SK-N-SH (cell line): Measurements from ENCODE around the gene CMTM2. TPM values are rescaled to one million over a fixed set of nuclear protein-coding genes. Genes with fewer than 3 reads are reported as not detected.

ENCODE experiments used
- CTCF ChIA-PET: fragments of 300-600, 350-600 bp; formaldehyde crosslinking; extraction: SDS; loops from one replicate; lab custom pipeline; 2021; lab: Yijun Ruan, JAX
- POLR2A ChIA-PET: fragments of 350-600 bp; sonication (Branson Sonifier 250); formaldehyde crosslinking; extraction: SDS; loops from one replicate; lab custom pipeline; 2020; ENCODE audit warnings: antibody characterized with exemption, inconsistent platforms; lab: Yijun Ruan, JAX
- DNase-seq: peaks from one replicate; pipeline ENCODE4 v3.0.0; 2012
- H2AFZ ChIP-seq: fragments of 200-600 bp; sonication (generic); 2 replicates; pipeline ENCODE4 v1.8.1; 2016; ENCODE audit warnings: antibody characterized with exemption, mild to moderate bottlenecking, low read depth
- H3F3A ChIP-seq: fragments of 200-600 bp; sonication (generic); replicated peaks from 2 replicates; pipeline ENCODE3; 2016; ENCODE audit warnings: antibody characterized with exemption, mild to moderate bottlenecking; ENCODE audit not compliant: insufficient read depth
- H3K27ac ChIP-seq, 2 experiments: fragments of 200-500 bp in 1 of 2; fragments of 200-600 bp in 1 of 2; sonication (Bioruptor generic) in 1 of 2; sonication (generic), shearing (Covaris generic) in 1 of 2; 2 replicates each; pipeline versions ENCODE4 v1.5.1 to v1.6.1; 2014 to 2016; ENCODE audit warnings: low read depth in 2 of 2, inconsistent platforms in 1 of 2, low read length in 1 of 2, mild to moderate bottlenecking in 1 of 2, mixed read lengths in 1 of 2
- H3K27me3 ChIP-seq: fragments of 200-600 bp; sonication (generic), shearing (Covaris generic); 2 replicates; pipeline ENCODE4 v1.6.1; 2016; ENCODE audit warnings: mixed run types; ENCODE audit not compliant: insufficient read depth
- H3K36me3 ChIP-seq, 2 experiments: fragments of 200-500 bp in 1 of 2; fragments of 200-600 bp in 1 of 2; sonication (Bioruptor generic) in 1 of 2; sonication (generic) in 1 of 2; replicated peaks in 1 of 2; 2 replicates each; pipeline versions ENCODE3 to v1.5.1; 2014 to 2016; ENCODE audit warnings: low read length in 1 of 2, mild to moderate bottlenecking in 1 of 2; ENCODE audit not compliant: insufficient read depth in 2 of 2, control insufficient read depth in 1 of 2
- H3K4me1 ChIP-seq, 2 experiments: fragments of 200-500 bp in 1 of 2; fragments of 200-600 bp in 1 of 2; sonication (Bioruptor generic) in 1 of 2; sonication (generic), shearing (Covaris generic) in 1 of 2; 2 replicates each; pipeline versions ENCODE4 v1.5.1 to v1.6.1; 2014 to 2016; ENCODE audit warnings: low read depth in 1 of 2, low read length in 1 of 2, mixed run types in 1 of 2; ENCODE audit not compliant: insufficient read depth in 2 of 2, control insufficient read depth in 1 of 2
- H3K4me2 ChIP-seq: fragments of 200-600 bp; sonication (generic), shearing (Covaris generic); 2 replicates; pipeline ENCODE4 v1.6.1; 2017; ENCODE audit warnings: mixed run types
- H3K4me3 ChIP-seq, 2 experiments: fragments of 200-500 bp in 1 of 2; fragments of 200-600 bp in 1 of 2; sonication (Bioruptor generic) in 1 of 2; sonication (generic), shearing (Covaris generic) in 1 of 2; 2 replicates each; pipeline versions ENCODE4 v1.5.1 to v1.8.1; 2014 to 2016; ENCODE audit warnings: low read depth in 2 of 2, inconsistent platforms in 1 of 2, low read length in 1 of 2, mild to moderate bottlenecking in 1 of 2, mixed read lengths in 1 of 2, moderate library complexity in 1 of 2
- H3K79me2 ChIP-seq: fragments of 200-600 bp; sonication (generic); 2 replicates; pipeline ENCODE4 v1.8.1; 2017; ENCODE audit warnings: mild to moderate bottlenecking; ENCODE audit not compliant: insufficient read depth
- H3K9ac ChIP-seq: fragments of 200-600 bp; sonication (generic); 2 replicates; pipeline ENCODE4 v1.6.1; 2017; ENCODE audit warnings: mixed run types
- H3K9me2 ChIP-seq: fragments of 200-600 bp; sonication (generic); 2 replicates; pipeline ENCODE4 v1.6.1; 2017; ENCODE audit warnings: mixed run types
- H3K9me3 ChIP-seq: fragments of 200-600 bp; sonication (generic); 2 replicates; pipeline ENCODE4 v1.6.1; 2017; ENCODE audit warnings: mixed run types, mild to moderate bottlenecking, moderate library complexity
- H4K20me1 ChIP-seq: fragments of 200-600 bp; sonication (generic); 2 replicates; pipeline ENCODE4 v1.6.1; 2017; ENCODE audit warnings: mild to moderate bottlenecking, mixed run types; ENCODE audit not compliant: insufficient read depth
- EP300 ChIP-seq, 2 experiments: IDR thresholded peaks; 2 replicates each; pipeline versions ENCODE4 v1.4.0 to v1.6.1; 2012; ENCODE audit warnings: borderline replicate concordance in 1 of 2, low read depth in 1 of 2, low read length in 1 of 2
- GATA2 ChIP-seq: sonication (generic); formaldehyde crosslinking; IDR thresholded peaks from 2 replicates; pipeline ENCODE4 v1.5.0; 2020; ENCODE audit warnings: mild to moderate bottlenecking, missing genetic modification reagents
- MXI1 ChIP-seq: IDR thresholded peaks from 2 replicates; pipeline ENCODE4 v1.6.1; 2012; ENCODE audit warnings: mild to moderate bottlenecking, low read depth, low read length, improper control_type of control experiment
- NFIC ChIP-seq: IDR thresholded peaks from 2 replicates; pipeline ENCODE4 v1.4.0; 2012; ENCODE audit warnings: borderline replicate concordance
- POLR2AphosphoS5 ChIP-seq: IDR thresholded peaks from 2 replicates; pipeline ENCODE4 v1.6.1; 2012; ENCODE audit warnings: low read depth, low read length
- RAD21 ChIP-seq: IDR thresholded peaks from 2 replicates; pipeline ENCODE4 v1.6.1; 2012; ENCODE audit warnings: mild to moderate bottlenecking, low read length
- RFX5 ChIP-seq: IDR thresholded peaks from 2 replicates; pipeline ENCODE4 v1.6.1; 2012; ENCODE audit warnings: mild to moderate bottlenecking, improper control_type of control experiment, low read length
- WGBS: methylation state at CpG from one replicate; pipeline ENCODE4 v1.1.6; 2017; ENCODE audit warnings: low lambda C conversion rate; 5-methylcytosine and 5-hydroxymethylcytosine counted together
- polyA plus RNA-seq, 3 experiments: library from polyadenylated mRNA; depleted of rRNA; stranded (reverse); fragments of >200 nt; gene quantifications; 2 replicates each; pipeline ENCODE4 v1.2.3, GENCODE V29; 2012
- TF ChIP-seq, protein P1 (sequence below): fragments of 150-350 bp; IDR thresholded peaks from 2 replicates; pipeline ENCODE4 v1.6.1; 2017; ENCODE audit warnings: antibody characterized with exemption, low read length, low read depth, borderline replicate concordance
- TF ChIP-seq, protein P2 (sequence below): IDR thresholded peaks from 2 replicates; pipeline ENCODE4 v1.6.1; 2012; ENCODE audit warnings: mild to moderate bottlenecking, low read depth, low read length, moderate library complexity
- TF ChIP-seq, protein P3 (sequence below): fragments of 200-600 bp; sonication (generic); IDR thresholded peaks from 2 replicates; pipeline ENCODE4 v1.6.1; 2017; ENCODE audit warnings: antibody characterized with exemption, mild to moderate bottlenecking, moderate library complexity

CMTM2 gene
- polyA plus RNA-seq, 1 of the 3 experiments (the other 2 are of a cell fraction) = not detected

DNA sequence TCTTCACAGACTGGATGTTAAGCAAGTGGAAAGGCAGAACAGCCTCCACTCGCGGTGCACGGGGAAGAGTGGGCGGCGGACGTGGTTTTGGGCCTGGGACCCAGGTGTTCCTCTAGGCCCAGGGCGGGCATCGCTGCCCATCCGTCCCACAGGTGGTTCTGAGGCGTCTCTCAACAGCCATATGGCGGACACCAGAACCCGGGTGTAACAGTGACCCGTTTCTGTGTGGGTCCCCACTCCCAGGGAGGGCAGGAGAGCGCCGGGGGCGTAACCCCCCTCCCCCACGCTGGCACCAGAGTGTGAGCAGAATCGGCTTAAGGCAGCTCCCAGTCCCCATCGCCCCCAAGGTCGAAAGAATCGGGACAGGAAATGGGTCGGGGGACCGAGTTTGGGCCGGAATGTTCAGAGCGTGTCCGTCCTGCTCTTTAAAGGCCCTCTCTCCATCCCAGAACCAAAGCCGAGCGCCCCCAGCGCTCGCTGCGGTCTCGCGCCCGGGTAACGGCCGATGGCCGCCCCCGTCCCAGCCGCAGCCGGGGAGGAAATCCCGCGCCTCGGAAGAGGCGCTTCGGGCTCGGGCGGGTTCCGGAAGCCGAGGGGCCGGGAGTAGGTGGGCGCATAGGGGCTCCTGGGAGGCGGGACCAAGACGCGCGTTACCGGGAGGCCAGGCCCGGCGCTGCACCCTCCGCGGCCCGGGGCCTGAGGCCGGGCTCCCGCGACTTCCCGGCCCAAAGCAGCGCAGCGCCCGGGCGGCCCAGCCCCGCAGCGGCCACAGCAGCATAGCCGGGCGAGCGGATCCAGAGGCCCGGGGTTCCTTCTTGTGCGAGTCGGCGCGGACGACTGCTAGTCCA, 29.8 kb upstream of the CMTM2 start, which contains the start of gene TK2 (continued):
- TF ChIP-seq EP300 (IDR thresholded peaks at IDR 0.05; ENCODE audit: borderline replicate concordance in 1 of 2, low read depth in 1 of 2, low read length in 1 of 2) (no peak), MXI1 (no peak), NFIC (no peak), RAD21 (no peak), GATA2 (CRISPR knock-in tag) (no peak), POLR2AphosphoS5 (peak; percentile 70; the same call in 1 of the 2 replicates)
- TF ChIP-seq, protein P1, sequence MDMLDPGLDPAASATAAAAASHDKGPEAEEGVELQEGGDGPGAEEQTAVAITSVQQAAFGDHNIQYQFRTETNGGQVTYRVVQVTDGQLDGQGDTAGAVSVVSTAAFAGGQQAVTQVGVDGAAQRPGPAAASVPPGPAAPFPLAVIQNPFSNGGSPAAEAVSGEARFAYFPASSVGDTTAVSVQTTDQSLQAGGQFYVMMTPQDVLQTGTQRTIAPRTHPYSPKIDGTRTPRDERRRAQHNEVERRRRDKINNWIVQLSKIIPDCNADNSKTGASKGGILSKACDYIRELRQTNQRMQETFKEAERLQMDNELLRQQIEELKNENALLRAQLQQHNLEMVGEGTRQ = no peak
- TF ChIP-seq, protein P2, sequence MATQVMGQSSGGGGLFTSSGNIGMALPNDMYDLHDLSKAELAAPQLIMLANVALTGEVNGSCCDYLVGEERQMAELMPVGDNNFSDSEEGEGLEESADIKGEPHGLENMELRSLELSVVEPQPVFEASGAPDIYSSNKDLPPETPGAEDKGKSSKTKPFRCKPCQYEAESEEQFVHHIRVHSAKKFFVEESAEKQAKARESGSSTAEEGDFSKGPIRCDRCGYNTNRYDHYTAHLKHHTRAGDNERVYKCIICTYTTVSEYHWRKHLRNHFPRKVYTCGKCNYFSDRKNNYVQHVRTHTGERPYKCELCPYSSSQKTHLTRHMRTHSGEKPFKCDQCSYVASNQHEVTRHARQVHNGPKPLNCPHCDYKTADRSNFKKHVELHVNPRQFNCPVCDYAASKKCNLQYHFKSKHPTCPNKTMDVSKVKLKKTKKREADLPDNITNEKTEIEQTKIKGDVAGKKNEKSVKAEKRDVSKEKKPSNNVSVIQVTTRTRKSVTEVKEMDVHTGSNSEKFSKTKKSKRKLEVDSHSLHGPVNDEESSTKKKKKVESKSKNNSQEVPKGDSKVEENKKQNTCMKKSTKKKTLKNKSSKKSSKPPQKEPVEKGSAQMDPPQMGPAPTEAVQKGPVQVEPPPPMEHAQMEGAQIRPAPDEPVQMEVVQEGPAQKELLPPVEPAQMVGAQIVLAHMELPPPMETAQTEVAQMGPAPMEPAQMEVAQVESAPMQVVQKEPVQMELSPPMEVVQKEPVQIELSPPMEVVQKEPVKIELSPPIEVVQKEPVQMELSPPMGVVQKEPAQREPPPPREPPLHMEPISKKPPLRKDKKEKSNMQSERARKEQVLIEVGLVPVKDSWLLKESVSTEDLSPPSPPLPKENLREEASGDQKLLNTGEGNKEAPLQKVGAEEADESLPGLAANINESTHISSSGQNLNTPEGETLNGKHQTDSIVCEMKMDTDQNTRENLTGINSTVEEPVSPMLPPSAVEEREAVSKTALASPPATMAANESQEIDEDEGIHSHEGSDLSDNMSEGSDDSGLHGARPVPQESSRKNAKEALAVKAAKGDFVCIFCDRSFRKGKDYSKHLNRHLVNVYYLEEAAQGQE = 0 out of 2 replicates have a peak, but pooled peaks have one; percentile 6

DNA sequence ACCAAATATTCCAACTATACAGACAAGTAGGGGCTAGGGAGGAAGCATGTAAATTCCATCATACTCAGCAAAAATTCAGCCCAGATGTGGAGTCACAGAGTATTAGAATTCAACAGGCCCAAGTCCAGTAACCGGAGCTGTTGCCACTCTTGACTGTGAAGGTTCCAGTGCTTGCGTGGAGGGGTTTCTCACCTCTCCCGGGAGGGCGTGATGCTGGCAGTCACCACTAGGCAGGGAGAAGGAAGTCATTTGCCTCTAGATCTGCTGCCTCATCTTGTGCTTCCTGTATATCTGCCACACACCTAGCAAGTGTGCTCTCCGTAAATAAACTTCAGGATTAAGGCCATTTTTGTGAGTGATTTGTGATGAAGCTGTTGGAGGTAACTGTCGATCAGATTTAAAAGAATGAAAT, 27.9 kb upstream of the CMTM2 start:
- TF ChIP-seq, protein P3, sequence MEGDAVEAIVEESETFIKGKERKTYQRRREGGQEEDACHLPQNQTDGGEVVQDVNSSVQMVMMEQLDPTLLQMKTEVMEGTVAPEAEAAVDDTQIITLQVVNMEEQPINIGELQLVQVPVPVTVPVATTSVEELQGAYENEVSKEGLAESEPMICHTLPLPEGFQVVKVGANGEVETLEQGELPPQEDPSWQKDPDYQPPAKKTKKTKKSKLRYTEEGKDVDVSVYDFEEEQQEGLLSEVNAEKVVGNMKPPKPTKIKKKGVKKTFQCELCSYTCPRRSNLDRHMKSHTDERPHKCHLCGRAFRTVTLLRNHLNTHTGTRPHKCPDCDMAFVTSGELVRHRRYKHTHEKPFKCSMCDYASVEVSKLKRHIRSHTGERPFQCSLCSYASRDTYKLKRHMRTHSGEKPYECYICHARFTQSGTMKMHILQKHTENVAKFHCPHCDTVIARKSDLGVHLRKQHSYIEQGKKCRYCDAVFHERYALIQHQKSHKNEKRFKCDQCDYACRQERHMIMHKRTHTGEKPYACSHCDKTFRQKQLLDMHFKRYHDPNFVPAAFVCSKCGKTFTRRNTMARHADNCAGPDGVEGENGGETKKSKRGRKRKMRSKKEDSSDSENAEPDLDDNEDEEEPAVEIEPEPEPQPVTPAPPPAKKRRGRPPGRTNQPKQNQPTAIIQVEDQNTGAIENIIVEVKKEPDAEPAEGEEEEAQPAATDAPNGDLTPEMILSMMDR = peak; percentile 46; the same call in 1 of the 2 replicates
- TF ChIP-seq RFX5 = no peak
- no peak overlapping the region for H3K4me3 ChIP-seq
- peaks cover 39% of the 10 kb centered on the region for H3K79me2 ChIP-seq
- H3K4me2 ChIP-seq = peak overlapping the region; percentile 85; the same call in 1 of the 2 replicates
- H3K36me3 ChIP-seq = peaks cover 1 to 4% of the 10 kb centered on the region in 2 experiments
- H2AFZ ChIP-seq = peak overlapping the region; percentile 95
- H3K9me3 ChIP-seq = no peaks in the 10 kb centered on the region
- no peak overlapping the region for H3K9ac ChIP-seq
- H3K4me1 ChIP-seq = peaks cover 19 to 27% of the 10 kb centered on the region in 2 experiments; a peak in 3 of 4 replicates
- peak; percentile 64 for DNase-seq
- ChIA-PET CTCF (interaction anchor here (0.9 to 2.5 kb wide), 6 partner anchors 11 to 262 kb away, joined by 3 to 11 read pairs (median 3); partner anchors contain the start of gene CMTM1), POLR2A (interaction anchor here (0.6 to 1.4 kb wide), 2 partner anchors 53 to 145 kb away, joined by 3 to 6 read pairs; no protein-coding TSS in a partner anchor)
- no peaks in the 10 kb centered on the region for H4K20me1 ChIP-seq
- 93% methylated on average over 6 of the region's 6 CpGs for WGBS
- H3K9me2 ChIP-seq = no peaks in the 10 kb centered on the region
- H3F3A ChIP-seq = peaks cover 3% of the 10 kb centered on the region
- H3K27ac ChIP-seq = peak overlapping the region; percentile 78 to 96; a peak in 3 of 4 replicates
- H3K27me3 ChIP-seq = no peaks in the 10 kb centered on the region
